ENCODE results near the gene MKX. TPM values are rescaled to one million over a fixed set of nuclear protein-coding genes. Genes with fewer than 3 reads are reported as not detected.

The MKX gene
- total and polyA plus RNA-seq, 2 donors (not counting 3 experiments of a cell fraction or from before 2014, with no cell fraction given) = not detected

DNA sequence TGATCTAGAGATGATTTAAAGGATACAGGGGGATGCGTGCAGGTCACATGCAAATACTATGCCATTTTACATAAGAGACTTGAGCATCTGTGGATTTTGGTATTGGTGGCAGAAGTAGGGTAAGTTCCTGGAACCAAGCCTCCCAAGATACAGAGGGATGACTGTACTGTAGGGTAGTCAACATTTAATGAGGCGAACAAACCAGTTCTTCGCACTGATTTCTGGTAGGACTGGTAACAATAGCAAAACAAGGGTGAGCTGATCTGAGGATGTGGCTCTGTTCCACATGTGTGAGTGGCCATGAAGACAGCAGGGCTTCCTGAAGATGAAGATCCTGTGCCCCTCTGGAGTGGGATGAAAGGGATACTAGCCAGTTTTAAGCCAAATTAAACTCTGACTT, 36.3 kb downstream of the MKX start:
- TF ChIP-seq GATA2 (IDR thresholded peaks at IDR 0.05; ENCODE audit: insufficient read depth, insufficient read length, low read depth, low read length) = no peak
- no peak for TF ChIP-seq POLR2A (IDR thresholded peaks at IDR 0.05; ENCODE audit: low read depth, low read length)
- TF ChIP-seq, protein P1, sequence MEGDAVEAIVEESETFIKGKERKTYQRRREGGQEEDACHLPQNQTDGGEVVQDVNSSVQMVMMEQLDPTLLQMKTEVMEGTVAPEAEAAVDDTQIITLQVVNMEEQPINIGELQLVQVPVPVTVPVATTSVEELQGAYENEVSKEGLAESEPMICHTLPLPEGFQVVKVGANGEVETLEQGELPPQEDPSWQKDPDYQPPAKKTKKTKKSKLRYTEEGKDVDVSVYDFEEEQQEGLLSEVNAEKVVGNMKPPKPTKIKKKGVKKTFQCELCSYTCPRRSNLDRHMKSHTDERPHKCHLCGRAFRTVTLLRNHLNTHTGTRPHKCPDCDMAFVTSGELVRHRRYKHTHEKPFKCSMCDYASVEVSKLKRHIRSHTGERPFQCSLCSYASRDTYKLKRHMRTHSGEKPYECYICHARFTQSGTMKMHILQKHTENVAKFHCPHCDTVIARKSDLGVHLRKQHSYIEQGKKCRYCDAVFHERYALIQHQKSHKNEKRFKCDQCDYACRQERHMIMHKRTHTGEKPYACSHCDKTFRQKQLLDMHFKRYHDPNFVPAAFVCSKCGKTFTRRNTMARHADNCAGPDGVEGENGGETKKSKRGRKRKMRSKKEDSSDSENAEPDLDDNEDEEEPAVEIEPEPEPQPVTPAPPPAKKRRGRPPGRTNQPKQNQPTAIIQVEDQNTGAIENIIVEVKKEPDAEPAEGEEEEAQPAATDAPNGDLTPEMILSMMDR (IDR thresholded peaks at IDR 0.05; ENCODE audit: extremely low read depth in 1 of 2, insufficient read depth in 1 of 2, low read depth in 1 of 2, low read length in 2 of 2) = no peak
- TF ChIP-seq JUN (IDR thresholded peaks at IDR 0.05; ENCODE audit: borderline replicate concordance, insufficient read depth, insufficient read length, low read depth) = no peak
- TF ChIP-seq EZH2 (IDR thresholded peaks at IDR 0.05; ENCODE audit: borderline replicate concordance, low read depth, low read length, severe bottlenecking) = no peak
- TF ChIP-seq, protein P2, sequence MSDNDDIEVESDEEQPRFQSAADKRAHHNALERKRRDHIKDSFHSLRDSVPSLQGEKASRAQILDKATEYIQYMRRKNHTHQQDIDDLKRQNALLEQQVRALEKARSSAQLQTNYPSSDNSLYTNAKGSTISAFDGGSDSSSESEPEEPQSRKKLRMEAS (IDR thresholded peaks at IDR 0.05; ENCODE audit: insufficient read depth, insufficient read length) = no peak
- no peak for TF ChIP-seq POLR2AphosphoS5 (IDR thresholded peaks at IDR 0.05; ENCODE audit: insufficient read depth, low read depth, low read length)
- TF ChIP-seq MYC (IDR thresholded peaks at IDR 0.05; ENCODE audit: low read depth, low read length) = no peak
- TF ChIP-seq FOS (IDR thresholded peaks at IDR 0.05; ENCODE audit: borderline replicate concordance, insufficient read depth, low read length) = no peak
- Histone ChIP-seq H2AFZ (ENCODE audit: low read depth, low read length) (no peak overlapping the region), H3K27me3 (ENCODE audit: control insufficient read depth in 2 of 2, insufficient read depth in 2 of 2, low read length in 2 of 2) (peaks cover 2% of the 10 kb centered on the region in 2 experiments), H3K9me3 (replicated peaks; ENCODE audit: control insufficient read depth, insufficient read depth, low read length) (no peaks in the 10 kb centered on the region), H3K27ac (ENCODE audit: insufficient read depth, low read depth, low read length) (no peak overlapping the region), H3K4me1 (ENCODE audit: control insufficient read depth, extremely low read depth, insufficient read depth, low read length) (no peaks in the 10 kb centered on the region), H3K79me2 (ENCODE audit: control insufficient read depth, insufficient read depth, low read length) (no peaks in the 10 kb centered on the region), H3K9ac (replicated peaks; ENCODE audit: extremely low read depth, insufficient read depth, low read length) (no peak overlapping the region), H3K36me3 (ENCODE audit: control insufficient read depth in 2 of 2, extremely low read depth in 1 of 2, insufficient read depth in 2 of 2, low read length in 2 of 2) (no peaks in the 10 kb centered on the region), H3K9me1 (replicated peaks; ENCODE audit: control insufficient read depth, extremely low read depth, insufficient read depth, low read length) (no peaks in the 10 kb centered on the region), H3K4me3 (replicated peaks in 1 of 3; ENCODE audit: insufficient read depth in 1 of 3, low read depth in 1 of 3, low read length in 3 of 3) (no peak overlapping the region), H4K20me1 (replicated peaks; ENCODE audit: control insufficient read depth, extremely low read depth, insufficient read depth, low read length) (no peaks in the 10 kb centered on the region), H3K4me2 (ENCODE audit: insufficient read depth, low read length) (no peak overlapping the region)
- dilution Hi-C loops (cut with MboI; ENCODE audit: extremely low pct_ligation_motif_present, low sequenced_read_pairs) = no loop called here
- DNase-seq (ENCODE audit: low read depth, low spot score) = no peak
- intact Hi-C loops (cut with micrococcal nuclease) = no loop called here
- POLR2A ChIA-PET = no interaction called here
- no peak for FAIRE-seq
- no TSS peak for BruUV-seq (replicated peaks)
- CTCF ChIA-PET = no interaction called here

Data from endothelial cell of umbilical vein (primary cell).